Daoy (cell line): ENCODE data around the gene DIP2C. TPM values are rescaled to one million over a fixed set of nuclear protein-coding genes. Genes with fewer than 3 reads are reported as not detected.
A peak's percentile ranks its signal among the peaks of the same experiment; 100 is the strongest.
"Not testable (repeated sequence)": the region's sequence is repeated elsewhere in the genome, so short reads cannot be mapped to it uniquely, and the experiment has no call there.

Experiments used
- DNase-seq: peaks from one replicate; pipeline ENCODE4 v3.0.0-alpha.2; 2015; ENCODE audit warnings: low read depth
- total RNA-seq: library from RNA; depleted of rRNA; stranded (reverse); fragments of >200 nt; shearing (Covaris generic); gene quantifications from 2 replicates; pipeline ENCODE4 v1.2.3, GENCODE V29; 2014

Gene DIP2C
- total RNA-seq, 1 experiment from 2014 or later = 2.7 TPM

GRCh38 chr10:517241-517830 lies 172.1 kb downstream of the DIP2C start:
- no peak for DNase-seq

GRCh38 chr10:516764-517163 lies 172.7 kb downstream of the DIP2C start:
- no peak for DNase-seq

- no peak for DNase-seq
These were observed 173.8 kb downstream of the DIP2C start for GRCh38 chr10:515674-516073.

GRCh38 chr10:514137-514671 lies 175.3 kb downstream of the DIP2C start:
- no peak for DNase-seq

- DNase-seq = no peak
These were observed 176.1 kb downstream of the DIP2C start for GRCh38 chr10:513393-513792.

- DNase-seq = not testable (repeated sequence)
These were observed 176.8 kb downstream of the DIP2C start for GRCh38 chr10:512661-513060.

GRCh38 chr10:511849-512191 lies 177.6 kb downstream of the DIP2C start:
- no peak for DNase-seq

- peak; percentile 91 for DNase-seq
These were observed 178.2 kb downstream of the DIP2C start for GRCh38 chr10:511101-511848.

- no peak for DNase-seq
These were observed 179.0 kb downstream of the DIP2C start for GRCh38 chr10:510415-510881.

- no peak for DNase-seq
These were observed 179.9 kb downstream of the DIP2C start for GRCh38 chr10:509361-510102.

- DNase-seq = no peak
These were observed 180.7 kb downstream of the DIP2C start for GRCh38 chr10:508726-509125.

GRCh38 chr10:507908-508444 lies 181.5 kb downstream of the DIP2C start:
- DNase-seq = no peak

GRCh38 chr10:507355-507699 lies 182.1 kb downstream of the DIP2C start:
- DNase-seq = no peak

GRCh38 chr10:506451-507354 lies 182.8 kb downstream of the DIP2C start:
- DNase-seq = no peak

- no peak for DNase-seq
These were observed 184.0 kb downstream of the DIP2C start for GRCh38 chr10:505419-505818.

GRCh38 chr10:504806-505205 lies 184.7 kb downstream of the DIP2C start:
- no peak for DNase-seq

- DNase-seq = no peak
These were observed 185.3 kb downstream of the DIP2C start for GRCh38 chr10:504121-504611.

- peak; percentile 17 for DNase-seq
These were observed 187.9 kb downstream of the DIP2C start for GRCh38 chr10:501596-501995.

GRCh38 chr10:500876-501275 lies 188.6 kb downstream of the DIP2C start:
- no peak for DNase-seq

- no peak for DNase-seq
These were observed 189.5 kb downstream of the DIP2C start for GRCh38 chr10:499991-500390.

GRCh38 chr10:498760-499435 lies 190.6 kb downstream of the DIP2C start:
- no peak for DNase-seq
